GM12878 (cell line): ENCODE data around the gene POLR1A. TPM values are rescaled to one million over a fixed set of nuclear protein-coding genes. Genes with fewer than 3 reads are reported as not detected.
A peak's percentile ranks its signal among the peaks of the same experiment; 100 is the strongest.

Experiments
- ATAC-seq: fragments of 200-7000 bp; cut with Tn5 transposase; 3 replicates; pipeline ENCODE4 v1.9.1; 2020; ENCODE audit warnings: mild to moderate bottlenecking, moderate library complexity
- BruUV-seq: library from RNA; stranded (reverse); fragments of 400-500 nt; replicated peaks from 2 replicates; lab custom pipeline; 2021; lab: Mats Ljungman, UMichigan
- CTCF ChIA-PET: fragments of 300-600 bp; sonication (Branson Sonifier 250); formaldehyde crosslinking; extraction: SDS; loops from one replicate; lab custom pipeline; 2021; ENCODE audit warnings: inconsistent platforms; lab: Yijun Ruan, JAX
- POLR2A ChIA-PET: fragments of 350-600 bp; formaldehyde crosslinking; extraction: SDS; loops from one replicate; lab custom pipeline; 2021; ENCODE audit warnings: inconsistent platforms; lab: Charles Lee
- RAD21 ChIA-PET: fragments of 300-600 bp; sonication (Branson Sonifier 250); formaldehyde crosslinking; loops from one replicate; lab custom pipeline; 2023; ENCODE audit warnings: antibody characterized with exemption; ENCODE audit not compliant: unreplicated experiment; lab: Charles Lee
- SMC1A ChIA-PET: fragments of 300-600 bp; sonication (Branson Sonifier 250); formaldehyde crosslinking; loops from one replicate; lab custom pipeline; 2023; ENCODE audit not compliant: unreplicated experiment, uncharacterized antibody; lab: Charles Lee
- DNase-seq: peaks from one replicate; pipeline ENCODE4 v3.0.0-alpha.2; 2011; ENCODE audit warnings: low read depth, low spot score
- FAIRE-seq: peaks from 3 replicates; lab custom pipeline; 2011; peaks lifted over from hg19 to GRCh38; lab: Jason Lieb, UNC
- H2AFZ ChIP-seq: 2 replicates; pipeline ENCODE4 v1.6.0; 2011; ENCODE audit warnings: low read depth, low read length, control low read depth; ENCODE audit not compliant: control insufficient read depth
- H3K27ac ChIP-seq: 2 replicates; pipeline ENCODE4 v1.5.1; 2011; ENCODE audit warnings: control low read depth; ENCODE audit not compliant: control insufficient read depth, insufficient read depth
- H3K27me3 ChIP-seq, 2 experiments: replicated peaks in 1 of 2; 2 replicates each; pipeline versions ENCODE4 v1.6.0 to v1.6.1; 2011; ENCODE audit warnings: low read length in 1 of 2; ENCODE audit not compliant: control insufficient read depth in 2 of 2, insufficient read depth in 2 of 2
- H3K36me3 ChIP-seq, 2 experiments: 2 replicates each; pipeline ENCODE4 v1.5.1; 2011; ENCODE audit warnings: low read length in 1 of 2; ENCODE audit not compliant: control insufficient read depth in 2 of 2, insufficient read depth in 2 of 2
- H3K4me1 ChIP-seq: 2 replicates; pipeline ENCODE4 v1.6.1; 2011; ENCODE audit warnings: mild to moderate bottlenecking, low read length, moderate library complexity, mixed read lengths; ENCODE audit not compliant: control insufficient read depth, insufficient read depth
- H3K4me2 ChIP-seq: 2 replicates; pipeline ENCODE4 v1.6.0; 2011; ENCODE audit warnings: control low read depth; ENCODE audit not compliant: control insufficient read depth, insufficient read depth
- H3K4me3 ChIP-seq: fragments of 200-600 bp; sonication (generic); 2 replicates; pipeline ENCODE4 v1.5.1; 2016
- H3K79me2 ChIP-seq: 2 replicates; pipeline ENCODE4 v1.6.0; 2011; ENCODE audit warnings: low read length; ENCODE audit not compliant: control insufficient read depth, insufficient read depth
- H3K9ac ChIP-seq: 2 replicates; pipeline ENCODE4 v1.8.0; 2011; ENCODE audit warnings: low read length, control low read depth, mixed read lengths; ENCODE audit not compliant: control insufficient read depth, insufficient read depth
- H3K9me3 ChIP-seq: replicated peaks from 3 replicates; pipeline ENCODE4 v1.5.1; 2011; ENCODE audit warnings: mild to moderate bottlenecking, low read length; ENCODE audit not compliant: control insufficient read depth, insufficient read depth
- H4K20me1 ChIP-seq: 2 replicates; pipeline ENCODE4 v1.6.0; 2011; ENCODE audit not compliant: control insufficient read depth, insufficient read depth
- CTCF ChIP-seq, 3 experiments: IDR thresholded peaks in 2 of 3; conservative IDR thresholded peaks in 1 of 3; 2 replicates each; pipeline ENCODE4 v1.5.1; 2011; ENCODE audit warnings: low read depth in 3 of 3, low read length in 3 of 3, mild to moderate bottlenecking in 3 of 3, control low read depth in 2 of 3, moderate library complexity in 2 of 3, inconsistent platforms in 1 of 3, mixed read lengths in 1 of 3; ENCODE audit not compliant: control insufficient read depth in 2 of 3, insufficient read depth in 1 of 3; ENCODE audit errors: extremely low read depth in 1 of 3
- MEF2B ChIP-seq: fragments of 450-650 bp; IDR thresholded peaks from 2 replicates; pipeline ENCODE4 v1.6.1; 2018; ENCODE audit warnings: mild to moderate bottlenecking, moderate library complexity; ENCODE audit not compliant: partially characterized antibody, poor library complexity, severe bottlenecking
- RAD21 ChIP-seq: IDR thresholded peaks from 2 replicates; pipeline ENCODE4 v1.6.1; 2011; ENCODE audit warnings: mild to moderate bottlenecking, low read depth, low read length, moderate library complexity; ENCODE audit not compliant: insufficient read depth
- ZNF24 ChIP-seq: fragments of 450-650 bp; IDR thresholded peaks from 2 replicates; pipeline ENCODE4 v1.6.1; 2017; ENCODE audit warnings: antibody characterized with exemption, mild to moderate bottlenecking
- WGBS: methylation state at CpG from one replicate; pipeline ENCODE4 v1.1.6; 2016; ENCODE audit warnings: low lambda C conversion rate; ENCODE audit not compliant: insufficient replicate concordance, insufficient coverage; ENCODE audit errors: missing lambda C conversion rate; 5-methylcytosine and 5-hydroxymethylcytosine counted together
- in situ Hi-C: fragments of 300-500 bp; cut with MboI; formaldehyde crosslinking; loops from 9 replicates; pipeline ENCODE4 v1.14.3; 2018; ENCODE audit warnings: mixed read lengths
- intact Hi-C: fragments of 100-400 bp; cut with micrococcal nuclease; formaldehyde crosslinking; loops from one replicate; pipeline ENCODE4 v1.14.2; 2022; ENCODE audit not compliant: unreplicated experiment
- polyA plus RNA-seq, 11 experiments: library from polyadenylated mRNA; depleted of rRNA in 4 of 11; unstranded in 6 of 11; stranded (reverse) in 5 of 11; fragments of >200 nt; fragmentation: Nextera tagmentation in 4 of 11; fragmentation: Illumina TruSeq in 1 of 11; extraction: Ambion mirVana in 4 of 11; extraction: Trizol in 1 of 11; gene quantifications; 1 replicate in 1 of 11; 2 replicates in 10 of 11; pipeline versions ENCODE4 v1.2.1 to v1.2.3, GENCODE V29; 2011 to 2016; ENCODE audit warnings: inconsistent platforms in 2 of 11, missing spikeins in 2 of 11, low read depth in 1 of 11
- total RNA-seq, 4 experiments: library from RNA; depleted of rRNA in 3 of 4; stranded (reverse); fragments of >200 nt in 3 of 4; fragmentation: Illumina TruSeq in 1 of 4; extraction: Trizol in 1 of 4; gene quantifications; 2 replicates each; pipeline versions ENCODE4 v1.2.1 to v1.2.3, GENCODE V29; 2013 to 2021

Gene POLR1A
- total and polyA plus RNA-seq, 10 of the 15 experiments (the other 5 are each of a cell fraction or from before 2014, with no cell fraction given), result 2.1 to 53.9 (median 17.8) TPM

DNA sequence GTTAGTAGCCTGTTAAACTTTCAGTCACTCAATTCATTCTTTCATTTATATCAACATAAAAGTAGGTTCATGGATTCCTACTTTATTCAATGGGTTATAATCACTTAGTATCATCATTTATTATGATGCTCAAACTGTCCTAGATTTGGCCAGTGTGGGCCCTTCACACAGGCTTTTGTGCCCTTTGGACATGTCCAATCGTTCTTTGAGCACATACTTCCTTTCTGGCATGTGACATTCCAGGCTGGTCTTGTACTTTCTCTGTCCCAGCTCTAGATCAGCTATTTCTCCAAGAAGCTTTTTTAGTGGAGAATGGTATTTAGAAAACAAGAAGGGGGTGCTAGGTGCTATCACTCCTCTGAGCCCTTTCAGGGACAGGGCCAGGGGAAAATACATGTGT, 11.5 kb downstream of the POLR1A start:
- TSS peak; percentile 37 for BruUV-seq
- peaks cover 14% of the 10 kb centered on the region for H3K79me2 ChIP-seq
- H2AFZ ChIP-seq, result no peak overlapping the region
- ChIA-PET POLR2A (no interaction called here), SMC1A (interaction anchor here (0.5 to 1.0 kb wide), 2 partner anchors 171 to 210 kb away, joined by 3 read pairs; no protein-coding TSS in a partner anchor), CTCF (interaction anchor here (1.1 kb wide), 1 partner anchor 14 kb away, joined by 3 read pairs; no protein-coding TSS in a partner anchor), RAD21 (no interaction called here)
- H3K4me1 ChIP-seq, result no peaks in the 10 kb centered on the region
- in situ Hi-C loops (no loop called here), intact Hi-C loops (no loop called here)
- FAIRE-seq, result no peak
- H3K9me3 ChIP-seq, result no peaks in the 10 kb centered on the region
- peaks cover 12 to 24% of the 10 kb centered on the region in 2 experiments for H3K36me3 ChIP-seq
- WGBS, result 64% methylated on average over 1 of the region's 1 CpG
- DNase-seq, result no peak
- TF ChIP-seq MEF2B, result no peak
- no peaks in the 10 kb centered on the region for H3K27me3 ChIP-seq
- no peaks in the 10 kb centered on the region for H4K20me1 ChIP-seq
- no peak overlapping the region for H3K9ac ChIP-seq
- H3K4me3 ChIP-seq, result no peak overlapping the region
- no peak for ATAC-seq
- no peak overlapping the region for H3K27ac ChIP-seq
- no peak overlapping the region for H3K4me2 ChIP-seq

DNA sequence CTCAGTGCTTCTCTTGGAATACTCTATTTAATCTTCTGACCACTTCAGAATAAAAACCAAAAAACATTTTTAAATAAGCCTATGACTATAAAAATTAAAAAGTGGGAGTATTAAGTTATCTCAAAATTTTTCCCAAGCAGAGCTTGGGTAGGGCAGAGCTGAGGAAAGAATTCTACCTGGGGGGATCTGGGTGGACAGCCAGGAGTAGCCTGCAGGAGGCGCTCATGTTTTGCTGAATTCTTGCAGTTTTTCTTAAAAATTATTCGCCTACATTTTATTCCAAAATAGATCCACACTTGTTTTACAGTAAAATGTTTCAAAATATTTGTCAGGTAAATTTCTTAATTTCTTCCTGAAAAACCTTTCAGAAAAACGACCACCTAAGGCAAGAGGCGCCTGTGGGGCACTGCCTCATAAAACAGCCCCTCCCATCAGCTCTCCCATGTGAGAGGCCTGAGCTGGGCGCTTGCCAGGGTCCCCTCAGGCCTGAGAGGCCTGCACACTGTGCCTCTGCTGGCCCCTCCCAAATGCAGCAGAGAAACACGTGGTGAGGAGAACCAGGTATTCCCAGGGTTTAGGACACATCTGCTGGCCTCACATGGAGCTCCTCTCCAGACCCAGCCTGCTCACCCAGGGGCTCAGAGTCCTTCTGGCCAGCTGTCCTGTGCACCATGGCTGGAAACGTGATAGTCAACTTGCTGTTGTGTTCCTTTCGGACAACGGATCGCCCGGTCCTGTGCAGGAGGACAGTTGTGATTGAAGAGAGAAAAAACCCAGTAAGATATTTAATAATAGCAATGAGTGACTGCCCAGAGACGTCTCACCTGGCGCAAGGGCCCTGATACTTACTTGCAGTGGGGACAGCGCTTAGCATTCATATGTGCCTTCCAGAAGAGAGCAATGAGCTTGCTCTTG, 17.5 kb downstream of the POLR1A start:
- Histone ChIP-seq H3K27me3 (no peaks in the 10 kb centered on the region), H3K4me1 (no peaks in the 10 kb centered on the region), H3K9ac (no peak overlapping the region), H4K20me1 (no peaks in the 10 kb centered on the region), H3K4me3 (no peak overlapping the region), H3K9me3 (no peaks in the 10 kb centered on the region), H2AFZ (no peak overlapping the region), H3K36me3 (peaks cover 14 to 16% of the 10 kb centered on the region in 2 experiments), H3K27ac (no peak overlapping the region), H3K79me2 (no peaks in the 10 kb centered on the region), H3K4me2 (no peak overlapping the region)
- in situ Hi-C loops (no loop called here), intact Hi-C loops (no loop called here)
- 88% methylated on average over 14 of the region's 14 CpGs for WGBS
- RAD21 ChIA-PET, result interaction anchor here (0.7 to 1.3 kb wide), 4 partner anchors 8 to 261 kb away, joined by 3 to 4 read pairs (median 3); no protein-coding TSS in a partner anchor
- SMC1A ChIA-PET, result interaction anchor here (0.9 to 1.7 kb wide), 6 partner anchors 16 to 411 kb away, joined by 3 to 4 read pairs (median 3); partner anchors contain the start of genes POLR1A and PTCD3
- POLR2A ChIA-PET, result no interaction called here
- TF ChIP-seq RAD21 (peak; percentile 26; the same call in 1 of the 2 replicates), ZNF24 (no peak), CTCF (IDR thresholded peaks at IDR 0.05 in 2 of 3, conservative IDR thresholded peaks at IDR 0.05 in 1 of 3; ENCODE audit: control insufficient read depth in 2 of 3, extremely low read depth in 1 of 3, insufficient read depth in 1 of 3, low read depth in 3 of 3, low read length in 3 of 3) (peak; percentile 23 to 48 (median 44); a peak in 3 of 6 replicates)
- no peak for ATAC-seq
- no TSS peak for BruUV-seq
- CTCF ChIA-PET, result interaction anchor here (0.5 to 3.9 kb wide), 18 partner anchors 8 to 342 kb away, joined by 3 to 12 read pairs (median 4); no protein-coding TSS in a partner anchor
- FAIRE-seq, result no peak
- no peak for DNase-seq
